ENCODE measurements around the gene ARL4C.

Gene ARL4C

GRCh38 chr2:234526711-234527110, 29.8 kb upstream of the ARL4C start:
- no peak overlapping the region for H3K4me3 ChIP-seq (ENCODE audit: low read depth in 1 of 5, low read length in 5 of 5)
- no peaks in the 10 kb centered on the region for H3K36me3 ChIP-seq (ENCODE audit: control insufficient read depth in 5 of 5, insufficient read depth in 5 of 5, low read length in 5 of 5)
- H3K9me3 ChIP-seq (ENCODE audit: control insufficient read depth in 5 of 5, low read length in 5 of 5), result peaks cover 0 to 16% (median 11%) of the 10 kb centered on the region in 5 donors
- H3K4me1 ChIP-seq (ENCODE audit: control insufficient read depth in 5 of 5, insufficient read depth in 5 of 5, low read length in 5 of 5), result no peaks in the 10 kb centered on the region
- H3K9ac ChIP-seq (ENCODE audit: low read length in 5 of 5), result no peak overlapping the region
- peaks cover 0 to 12% (median 8%) of the 10 kb centered on the region in 5 donors for H3K27me3 ChIP-seq (ENCODE audit: control insufficient read depth in 5 of 5, insufficient read depth in 4 of 5, low read length in 5 of 5)
- H3K27ac ChIP-seq (ENCODE audit: low read depth, low read length), result no peak overlapping the region

GRCh38 chr2:234521536-234521935, 24.7 kb upstream of the ARL4C start:
- Histone ChIP-seq H3K4me3 (ENCODE audit: low read depth in 1 of 5, low read length in 5 of 5) (no peak overlapping the region), H3K36me3 (ENCODE audit: control insufficient read depth in 5 of 5, insufficient read depth in 5 of 5, low read length in 5 of 5) (no peaks in the 10 kb centered on the region), H3K27me3 (ENCODE audit: control insufficient read depth in 5 of 5, insufficient read depth in 4 of 5, low read length in 5 of 5) (no peaks in the 10 kb centered on the region), H3K27ac (ENCODE audit: low read depth, low read length) (no peak overlapping the region), H3K9ac (ENCODE audit: low read length in 5 of 5) (no peak overlapping the region), H3K4me1 (ENCODE audit: control insufficient read depth in 5 of 5, insufficient read depth in 5 of 5, low read length in 5 of 5) (no peaks in the 10 kb centered on the region), H3K9me3 (ENCODE audit: control insufficient read depth in 5 of 5, low read length in 5 of 5) (peaks cover 0 to 16% (median 11%) of the 10 kb centered on the region in 5 donors)

- Histone ChIP-seq H3K9ac (ENCODE audit: low read length in 5 of 5) (no peak overlapping the region), H3K27ac (ENCODE audit: low read depth, low read length) (no peak overlapping the region)
Observed at GRCh38 chr2:234518986-234519642, 22.2 kb upstream of the ARL4C start.

GRCh38 chr2:234517971-234518370, 21.1 kb upstream of the ARL4C start:
- H3K4me3 ChIP-seq (ENCODE audit: low read depth in 1 of 5, low read length in 5 of 5), result no peak overlapping the region
- no peaks in the 10 kb centered on the region for H3K9me3 ChIP-seq (ENCODE audit: control insufficient read depth in 5 of 5, low read length in 5 of 5)
- no peaks in the 10 kb centered on the region for H3K4me1 ChIP-seq (ENCODE audit: control insufficient read depth in 5 of 5, insufficient read depth in 5 of 5, low read length in 5 of 5)
- peaks cover 0 to 6% (median 2%) of the 10 kb centered on the region in 5 donors for H3K27me3 ChIP-seq (ENCODE audit: control insufficient read depth in 5 of 5, insufficient read depth in 4 of 5, low read length in 5 of 5)
- no peak overlapping the region for H3K27ac ChIP-seq (ENCODE audit: low read depth, low read length)
- no peak overlapping the region for H3K9ac ChIP-seq (ENCODE audit: low read length in 5 of 5)
- no peaks in the 10 kb centered on the region for H3K36me3 ChIP-seq (ENCODE audit: control insufficient read depth in 5 of 5, insufficient read depth in 5 of 5, low read length in 5 of 5)

More at GRCh38 chr2:234518986-234519642, 22.2 kb upstream of the ARL4C start:
- Histone ChIP-seq H3K4me1 (ENCODE audit: control insufficient read depth in 5 of 5, insufficient read depth in 5 of 5, low read length in 5 of 5) (no peaks in the 10 kb centered on the region), H3K9me3 (ENCODE audit: control insufficient read depth in 5 of 5, low read length in 5 of 5) (peaks cover 0 to 4% (median 0%) of the 10 kb centered on the region in 5 donors), H3K4me3 (ENCODE audit: low read depth in 1 of 5, low read length in 5 of 5) (no peak overlapping the region), H3K36me3 (ENCODE audit: control insufficient read depth in 5 of 5, insufficient read depth in 5 of 5, low read length in 5 of 5) (no peaks in the 10 kb centered on the region), H3K27me3 (ENCODE audit: control insufficient read depth in 5 of 5, insufficient read depth in 4 of 5, low read length in 5 of 5) (peaks cover 0 to 6% (median 2%) of the 10 kb centered on the region in 5 donors)

GRCh38 chr2:234514873-234515638, 18.2 kb upstream of the ARL4C start:
- H3K9me3 ChIP-seq (ENCODE audit: control insufficient read depth in 5 of 5, low read length in 5 of 5), result no peaks in the 10 kb centered on the region

GRCh38 chr2:234514099-234514498, 17.2 kb upstream of the ARL4C start:
- Histone ChIP-seq H3K27ac (ENCODE audit: low read depth, low read length) (no peak overlapping the region), H3K9me3 (ENCODE audit: control insufficient read depth in 5 of 5, low read length in 5 of 5) (no peaks in the 10 kb centered on the region), H3K9ac (ENCODE audit: low read length in 5 of 5) (no peak overlapping the region), H3K4me1 (ENCODE audit: control insufficient read depth in 5 of 5, insufficient read depth in 5 of 5, low read length in 5 of 5) (no peaks in the 10 kb centered on the region), H3K36me3 (ENCODE audit: control insufficient read depth in 5 of 5, insufficient read depth in 5 of 5, low read length in 5 of 5) (no peaks in the 10 kb centered on the region), H3K4me3 (ENCODE audit: low read depth in 1 of 5, low read length in 5 of 5) (no peak overlapping the region), H3K27me3 (ENCODE audit: control insufficient read depth in 5 of 5, insufficient read depth in 4 of 5, low read length in 5 of 5) (peaks cover 0 to 6% (median 5%) of the 10 kb centered on the region in 5 donors)

More at GRCh38 chr2:234514873-234515638, 18.2 kb upstream of the ARL4C start:
- Histone ChIP-seq H3K4me3 (ENCODE audit: low read depth in 1 of 5, low read length in 5 of 5) (no peak overlapping the region), H3K4me1 (ENCODE audit: control insufficient read depth in 5 of 5, insufficient read depth in 5 of 5, low read length in 5 of 5) (no peaks in the 10 kb centered on the region), H3K9ac (ENCODE audit: low read length in 5 of 5) (no peak overlapping the region), H3K36me3 (ENCODE audit: control insufficient read depth in 5 of 5, insufficient read depth in 5 of 5, low read length in 5 of 5) (no peaks in the 10 kb centered on the region), H3K27ac (ENCODE audit: low read depth, low read length) (no peak overlapping the region), H3K27me3 (ENCODE audit: control insufficient read depth in 5 of 5, insufficient read depth in 4 of 5, low read length in 5 of 5) (peaks cover 0 to 6% (median 5%) of the 10 kb centered on the region in 5 donors)

GRCh38 chr2:234512884-234513669, 16.2 kb upstream of the ARL4C start:
- Histone ChIP-seq H3K9me3 (ENCODE audit: control insufficient read depth in 5 of 5, low read length in 5 of 5) (no peaks in the 10 kb centered on the region), H3K27me3 (ENCODE audit: control insufficient read depth in 5 of 5, insufficient read depth in 4 of 5, low read length in 5 of 5) (peaks cover 0 to 6% (median 5%) of the 10 kb centered on the region in 5 donors)

GRCh38 chr2:234502919-234503285, 6.0 kb upstream of the ARL4C start:
- Histone ChIP-seq H3K27ac (ENCODE audit: low read depth, low read length) (no peak overlapping the region), H3K4me1 (ENCODE audit: control insufficient read depth in 5 of 5, insufficient read depth in 5 of 5, low read length in 5 of 5) (peaks cover 0 to 2% (median 0%) of the 10 kb centered on the region in 5 donors), H3K36me3 (ENCODE audit: control insufficient read depth in 5 of 5, insufficient read depth in 5 of 5, low read length in 5 of 5) (no peaks in the 10 kb centered on the region), H3K27me3 (ENCODE audit: control insufficient read depth in 5 of 5, insufficient read depth in 4 of 5, low read length in 5 of 5) (peaks cover 0 to 5% (median 0%) of the 10 kb centered on the region in 5 donors), H3K9me3 (ENCODE audit: control insufficient read depth in 5 of 5, low read length in 5 of 5) (no peaks in the 10 kb centered on the region), H3K9ac (ENCODE audit: low read length in 5 of 5) (no peak overlapping the region), H3K4me3 (ENCODE audit: low read depth in 1 of 5, low read length in 5 of 5) (no peak overlapping the region)

More at GRCh38 chr2:234512884-234513669, 16.2 kb upstream of the ARL4C start:
- Histone ChIP-seq H3K9ac (ENCODE audit: low read length in 5 of 5) (no peak overlapping the region), H3K36me3 (ENCODE audit: control insufficient read depth in 5 of 5, insufficient read depth in 5 of 5, low read length in 5 of 5) (no peaks in the 10 kb centered on the region), H3K27ac (ENCODE audit: low read depth, low read length) (no peak overlapping the region), H3K4me1 (ENCODE audit: control insufficient read depth in 5 of 5, insufficient read depth in 5 of 5, low read length in 5 of 5) (no peaks in the 10 kb centered on the region), H3K4me3 (ENCODE audit: low read depth in 1 of 5, low read length in 5 of 5) (no peak overlapping the region)

DNA sequence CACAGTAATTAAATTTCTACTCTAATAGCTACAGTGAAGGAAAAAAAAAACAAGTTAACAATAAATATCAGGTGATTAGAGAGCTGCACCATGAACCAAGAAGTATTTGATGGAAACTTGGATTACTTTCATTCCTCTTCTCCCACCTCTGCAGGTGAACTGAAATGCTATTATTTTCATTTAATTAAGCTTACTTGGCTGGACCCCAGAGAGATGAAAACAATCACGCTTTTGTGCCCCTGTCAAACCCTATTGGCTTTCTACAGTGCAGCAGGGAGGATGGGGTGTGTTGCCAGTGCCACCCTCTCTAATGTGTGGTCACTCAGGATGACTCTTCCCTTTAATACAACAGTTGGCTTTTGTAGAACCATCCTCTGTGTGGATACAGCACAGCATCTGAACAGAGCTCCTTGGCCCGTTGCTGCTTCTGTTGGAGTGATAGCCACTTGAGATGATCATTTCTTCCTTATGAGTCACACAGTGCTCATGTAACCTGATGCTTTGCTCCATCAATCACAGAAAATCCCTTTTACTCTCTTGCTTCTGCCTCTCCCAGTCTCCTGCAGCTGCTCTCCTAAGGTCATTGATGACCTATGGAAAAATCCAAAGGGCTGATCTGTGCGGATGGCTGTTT, 5.5 kb upstream of the ARL4C start:
- Histone ChIP-seq H3K9ac (ENCODE audit: low read length in 5 of 5) (no peak overlapping the region), H3K27me3 (ENCODE audit: control insufficient read depth in 5 of 5, insufficient read depth in 4 of 5, low read length in 5 of 5) (peaks cover 0 to 5% (median 0%) of the 10 kb centered on the region in 5 donors), H3K9me3 (ENCODE audit: control insufficient read depth in 5 of 5, low read length in 5 of 5) (no peaks in the 10 kb centered on the region), H3K36me3 (ENCODE audit: control insufficient read depth in 5 of 5, insufficient read depth in 5 of 5, low read length in 5 of 5) (no peaks in the 10 kb centered on the region), H3K27ac (ENCODE audit: low read depth, low read length) (no peak overlapping the region), H3K4me1 (ENCODE audit: control insufficient read depth in 5 of 5, insufficient read depth in 5 of 5, low read length in 5 of 5) (peaks cover 0 to 3% (median 0%) of the 10 kb centered on the region in 5 donors), H3K4me3 (ENCODE audit: low read depth in 1 of 5, low read length in 5 of 5) (no peak overlapping the region)

All from subcutaneous abdominal adipose tissue (tissue), 5 donors.